ENCODE data around the gene PKLR. TPM values are rescaled to one million over a fixed set of nuclear protein-coding genes. Genes with fewer than 3 reads are reported as not detected.

Gene PKLR
- total and polyA plus RNA-seq, 2 donors (not counting 1 experiment from before 2014, with no cell fraction given) = not detected

- Histone ChIP-seq H3K36me3 (replicated peaks in 1 of 2; ENCODE audit: control extremely low read depth in 1 of 2, control insufficient read depth in 1 of 2, extremely low read depth in 1 of 2, insufficient read depth in 2 of 2, low read length in 1 of 2) (no peaks in the 10 kb centered on the region), H3K4me2 (replicated peaks; ENCODE audit: low read depth, low read length, poor library complexity, severe bottlenecking) (no peak overlapping the region), H3K4me1 (ENCODE audit: control insufficient read depth in 2 of 2, insufficient read depth in 2 of 2, low read length in 2 of 2) (no peaks in the 10 kb centered on the region), H3K9me3 (ENCODE audit: control extremely low read depth in 1 of 3, control insufficient read depth in 2 of 3, insufficient read depth in 1 of 3, low read length in 2 of 3) (no peaks in the 10 kb centered on the region), H2AFZ (ENCODE audit: insufficient read depth, low read depth, low read length, poor library complexity, severe bottlenecking) (no peak overlapping the region), H3K79me2 (ENCODE audit: control insufficient read depth, insufficient read depth, low read length) (no peaks in the 10 kb centered on the region), H3K27me3 (replicated peaks in 1 of 4; ENCODE audit: control extremely low read depth in 1 of 4, control insufficient read depth in 3 of 4, insufficient read depth in 4 of 4, low read length in 3 of 4) (no peaks in the 10 kb centered on the region), H4K20me1 (ENCODE audit: control insufficient read depth, insufficient read depth, low read length, poor library complexity, severe bottlenecking) (no peaks in the 10 kb centered on the region), H3K27ac (ENCODE audit: low read length in 2 of 2) (no peak overlapping the region), H3K4me3 (ENCODE audit: control extremely low read depth in 1 of 5, extremely low read depth in 1 of 5, insufficient read depth in 1 of 5, low read depth in 2 of 5, low read length in 4 of 5) (no peak overlapping the region), H3K9ac (ENCODE audit: low read length) (no peak overlapping the region)
- WGBS (ENCODE audit: insufficient coverage) = 96% methylated on average over 12 of the region's 12 CpGs
- no peaks in the 10 kb centered on the region for H3K27me3 Mint-ChIP-seq
- DNase-seq = no peak
- no peak overlapping the region for H3K27ac Mint-ChIP-seq
- ChIA-PET POLR2A (no interaction called here), CTCF (no interaction called here)
- H3K4me3 Mint-ChIP-seq = no peak overlapping the region
- H3K9me3 Mint-ChIP-seq (ENCODE audit: insufficient read depth) = no peaks in the 10 kb centered on the region
- intact Hi-C loops (cut with micrococcal nuclease) = no loop called here
- no peak for ATAC-seq (ENCODE audit: low read depth)
- H3K4me1 Mint-ChIP-seq = no peaks in the 10 kb centered on the region
- TF ChIP-seq CTCF (IDR thresholded peaks at IDR 0.05) = no peak
- no peak for TF ChIP-seq EZH2 (IDR thresholded peaks at IDR 0.05; ENCODE audit: borderline replicate concordance, insufficient read depth, low read depth, low read length, poor library complexity, severe bottlenecking)
These were observed 16.8 kb downstream of the PKLR start for GRCh38 chr1:155284476-155284875.

GRCh38 chr1:155282488-155283091, 18.6 kb downstream of the PKLR start:
- Histone ChIP-seq H4K20me1 (ENCODE audit: control insufficient read depth, insufficient read depth, low read length, poor library complexity, severe bottlenecking) (no peaks in the 10 kb centered on the region), H2AFZ (ENCODE audit: insufficient read depth, low read depth, low read length, poor library complexity, severe bottlenecking) (no peak overlapping the region), H3K9me3 (ENCODE audit: control extremely low read depth in 1 of 3, control insufficient read depth in 2 of 3, insufficient read depth in 1 of 3, low read length in 2 of 3) (no peaks in the 10 kb centered on the region), H3K4me2 (replicated peaks; ENCODE audit: low read depth, low read length, poor library complexity, severe bottlenecking) (no peak overlapping the region), H3K27me3 (replicated peaks in 1 of 4; ENCODE audit: control extremely low read depth in 1 of 4, control insufficient read depth in 3 of 4, insufficient read depth in 4 of 4, low read length in 3 of 4) (no peaks in the 10 kb centered on the region), H3K27ac (ENCODE audit: low read length in 2 of 2) (no peak overlapping the region), H3K36me3 (replicated peaks in 1 of 2; ENCODE audit: control extremely low read depth in 1 of 2, control insufficient read depth in 1 of 2, extremely low read depth in 1 of 2, insufficient read depth in 2 of 2, low read length in 1 of 2) (no peaks in the 10 kb centered on the region), H3K4me3 (ENCODE audit: control extremely low read depth in 1 of 5, extremely low read depth in 1 of 5, insufficient read depth in 1 of 5, low read depth in 2 of 5, low read length in 4 of 5) (no peak overlapping the region), H3K79me2 (ENCODE audit: control insufficient read depth, insufficient read depth, low read length) (no peaks in the 10 kb centered on the region), H3K4me1 (ENCODE audit: control insufficient read depth in 2 of 2, insufficient read depth in 2 of 2, low read length in 2 of 2) (peaks cover 6 to 12% of the 10 kb centered on the region in 2 donors), H3K9ac (ENCODE audit: low read length) (no peak overlapping the region)
- intact Hi-C loops (cut with micrococcal nuclease) = no loop called here
- Mint-ChIP-seq H3K4me3 (no peak overlapping the region), H3K27me3 (no peaks in the 10 kb centered on the region), H3K4me1 (peaks cover 8% of the 10 kb centered on the region), H3K9me3 (ENCODE audit: insufficient read depth) (no peaks in the 10 kb centered on the region), H3K27ac (no peak overlapping the region)
- ATAC-seq (ENCODE audit: low read depth) (no peak), DNase-seq (no peak)
- no peak for TF ChIP-seq CTCF (IDR thresholded peaks at IDR 0.05)
- no peak for TF ChIP-seq EZH2 (IDR thresholded peaks at IDR 0.05; ENCODE audit: borderline replicate concordance, insufficient read depth, low read depth, low read length, poor library complexity, severe bottlenecking)
- ChIA-PET POLR2A (no interaction called here), CTCF (no interaction called here)
- 96% methylated on average over 16 of the region's 29 CpGs for WGBS (ENCODE audit: insufficient coverage)

All from B cell (primary cell).